Measurements from ENCODE around the gene NSF.
"Not testable (repeated sequence)": the region's sequence is repeated elsewhere in the genome, so short reads cannot be mapped to it uniquely, and the experiment has no call there.

The NSF gene

DNA sequence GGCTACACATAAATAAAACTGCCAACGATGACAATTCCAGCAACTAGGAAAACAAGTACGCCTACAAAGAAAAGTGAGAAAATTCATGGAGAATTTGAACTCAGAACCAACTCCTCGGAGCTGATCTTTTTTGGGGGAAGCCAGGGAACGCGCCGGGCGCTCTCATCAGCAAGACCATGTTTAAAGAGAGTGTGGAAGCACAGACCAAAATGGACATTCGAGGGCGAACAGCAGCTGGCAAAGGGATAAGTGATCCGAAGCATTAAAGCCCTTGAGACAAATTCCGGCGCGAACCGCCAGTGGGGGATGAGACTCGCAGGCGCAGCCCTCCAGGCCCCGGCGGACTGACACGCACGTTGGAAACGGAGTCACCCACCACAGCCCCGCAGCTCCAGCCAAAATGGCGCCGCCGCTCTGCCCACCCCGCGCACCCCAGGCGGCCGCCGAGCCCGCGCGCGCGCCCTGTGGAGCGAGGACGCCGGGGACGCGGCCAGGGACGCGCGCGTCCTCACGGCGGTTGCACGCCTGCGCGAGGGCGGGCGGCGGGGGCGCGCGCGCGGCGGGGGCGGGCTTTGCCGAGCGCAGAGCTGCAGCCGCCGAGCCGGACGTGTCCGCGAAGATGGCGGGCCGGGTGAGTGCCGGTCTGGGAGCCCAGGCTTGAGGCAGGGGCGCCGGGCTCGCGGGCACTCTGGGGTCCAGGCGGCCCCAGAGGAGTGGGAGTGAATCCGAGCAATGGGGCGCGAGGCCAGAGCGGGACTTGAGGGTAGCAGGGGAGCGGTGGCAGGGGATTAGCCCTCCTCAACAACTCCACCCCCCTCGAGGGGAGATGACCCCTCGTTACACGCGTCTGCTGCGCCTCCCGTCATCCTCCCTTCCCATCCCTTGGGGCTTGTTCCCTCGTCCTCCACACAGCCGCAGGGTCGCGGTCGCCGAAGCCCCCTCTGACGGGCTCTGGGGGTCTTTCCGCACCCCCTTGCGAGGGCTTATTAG is at the start of gene NSF:
TSS of gene NSF (plus strand) at position 513 of the 990 bp plus-strand sequence. CDS start at position 620, 107 bp downstream.
- DNase-seq (ENCODE audit: low spot score) = not testable (repeated sequence)

GRCh38 chr17:46548607-46549006 is 41.9 kb upstream of the NSF start:
- DNase-seq (ENCODE audit: low spot score) = not testable (repeated sequence)

GRCh38 chr17:46559155-46559554 is 31.3 kb upstream of the NSF start:
- not testable (repeated sequence) for DNase-seq (ENCODE audit: low spot score)

DNA sequence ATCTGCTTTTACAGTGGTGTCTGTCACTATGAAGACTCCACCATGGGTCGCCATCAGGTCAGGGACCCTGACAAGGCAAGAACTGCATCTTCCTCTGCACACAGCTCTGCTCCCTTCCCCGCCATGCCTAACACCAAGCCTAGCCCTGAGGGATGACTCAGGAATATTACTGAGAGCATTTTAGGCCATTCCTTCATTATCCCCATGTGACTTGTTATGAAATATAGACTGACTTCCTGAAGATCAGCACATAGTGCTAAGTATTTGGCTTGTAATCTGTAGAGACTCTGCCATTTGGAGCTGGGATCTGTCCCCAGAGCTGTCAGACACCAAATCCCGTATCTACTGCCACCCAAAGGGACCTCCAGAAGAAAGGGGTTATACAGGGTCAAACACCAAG is 30.4 kb upstream of the NSF start:
- not testable (repeated sequence) for DNase-seq (ENCODE audit: low spot score)

DNA sequence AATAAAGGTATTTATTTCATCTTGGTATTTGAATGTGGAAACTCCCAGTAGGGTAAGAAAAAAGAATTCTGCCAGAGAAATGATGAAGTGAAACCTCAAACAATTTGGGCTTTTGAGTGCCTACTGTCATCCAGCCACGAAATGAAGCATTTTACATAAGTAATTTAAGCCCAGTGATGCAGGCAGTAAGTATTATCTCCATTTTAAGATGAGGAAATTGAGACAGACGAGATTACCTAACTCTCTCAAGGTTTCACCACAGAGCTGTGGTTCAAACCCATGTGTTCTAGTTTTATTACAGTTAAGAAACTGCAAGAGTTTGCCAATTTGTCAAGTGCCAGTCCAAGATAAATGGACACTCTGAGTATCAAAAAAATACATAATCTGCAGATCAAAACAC is 24.2 kb upstream of the NSF start:
- DNase-seq (ENCODE audit: low spot score) = not testable (repeated sequence)

DNA sequence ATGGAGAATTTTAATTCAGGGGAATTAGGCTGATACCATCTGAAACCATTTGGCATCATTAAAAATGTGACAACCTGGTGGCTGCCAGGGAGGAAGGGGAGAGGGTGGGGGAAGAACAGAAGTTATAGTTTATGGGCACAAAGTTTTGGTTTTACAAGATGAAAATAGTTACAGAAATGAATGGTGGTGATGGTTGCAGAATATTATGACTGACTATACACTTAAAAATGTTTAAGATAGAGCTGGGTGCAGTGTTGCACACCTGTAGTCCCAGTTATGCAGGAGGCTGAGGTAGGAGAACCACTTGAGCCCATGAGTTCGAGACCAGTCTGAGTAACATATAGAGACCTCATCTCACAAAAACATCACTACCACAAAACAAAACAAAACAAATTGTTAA is 23.5 kb upstream of the NSF start:
- DNase-seq (ENCODE audit: low spot score) = not testable (repeated sequence)

DNA sequence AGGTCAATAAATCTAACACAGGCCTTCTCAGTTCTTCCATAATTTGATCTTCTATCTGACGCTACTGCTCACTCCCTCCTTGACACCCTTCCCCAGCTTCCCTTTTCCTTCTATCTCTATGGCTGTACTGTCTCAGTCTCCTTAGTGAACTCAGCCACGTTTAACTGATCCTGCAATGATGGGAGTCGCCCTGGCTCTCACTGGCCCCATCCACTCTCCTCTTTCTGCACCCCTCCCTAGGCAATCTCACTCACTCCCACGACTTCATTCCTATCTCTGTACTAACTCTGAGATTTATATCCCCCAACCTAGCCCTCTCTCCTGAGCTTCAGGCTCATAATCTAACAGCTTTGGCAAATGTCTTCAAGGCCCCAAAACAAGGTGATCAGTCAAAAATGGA is 18.7 kb upstream of the NSF start:
- not testable (repeated sequence) for DNase-seq (ENCODE audit: low spot score)

GRCh38 chr17:46579083-46580075 is 11.1 kb upstream of the NSF start, which contains the start of gene ARL17A:
ARL17A (minus strand) TSS chr17:46579691; CDS start chr17:46576322, 3,369 bp downstream.
- DNase-seq (ENCODE audit: low spot score) = not testable (repeated sequence)

DNA sequence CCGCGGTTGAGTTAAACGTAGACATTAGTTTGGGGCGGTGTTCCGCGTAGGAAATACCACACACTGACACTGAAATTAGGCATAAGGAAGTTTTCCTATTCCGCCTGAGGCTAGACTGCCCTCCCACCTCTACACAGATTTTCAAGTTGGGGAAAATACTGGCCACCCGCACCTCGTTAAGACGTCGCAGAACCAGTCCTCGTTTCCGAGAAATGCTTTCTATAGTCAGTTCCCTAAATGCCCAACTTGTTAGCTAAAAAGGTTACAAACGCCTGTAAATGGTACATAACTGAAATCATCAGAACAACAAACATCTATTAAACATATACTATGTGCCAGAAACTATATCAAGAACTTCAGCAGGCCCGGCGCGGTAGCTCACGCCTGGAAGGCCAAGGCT is 10.4 kb upstream of the NSF start:
- DNase-seq (ENCODE audit: low spot score) = not testable (repeated sequence)

DNA sequence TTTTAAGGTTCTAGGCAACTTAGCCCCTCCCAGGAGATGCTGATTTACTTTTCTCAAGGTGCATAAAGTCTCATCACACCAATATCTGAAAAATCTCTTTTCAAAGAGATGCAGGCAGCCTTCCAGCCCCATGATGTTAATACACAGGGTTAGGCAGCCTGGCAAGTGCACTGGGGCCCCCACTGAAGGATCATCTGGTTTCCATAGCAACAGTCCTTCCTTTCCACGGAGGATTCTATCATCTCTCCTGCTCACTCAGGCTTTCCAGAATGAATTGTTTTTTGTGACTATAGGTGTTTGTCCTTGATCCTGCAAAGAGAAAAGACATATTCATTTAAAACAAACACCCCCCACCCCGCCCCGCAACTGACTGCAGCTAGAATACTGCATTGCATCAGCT is 5.0 kb upstream of the NSF start:
- DNase-seq (ENCODE audit: low spot score) = not testable (repeated sequence)

GRCh38 chr17:46591332-46591731 is 863 bp downstream of the NSF start:
- DNase-seq (ENCODE audit: low spot score) = not testable (repeated sequence)

DNA sequence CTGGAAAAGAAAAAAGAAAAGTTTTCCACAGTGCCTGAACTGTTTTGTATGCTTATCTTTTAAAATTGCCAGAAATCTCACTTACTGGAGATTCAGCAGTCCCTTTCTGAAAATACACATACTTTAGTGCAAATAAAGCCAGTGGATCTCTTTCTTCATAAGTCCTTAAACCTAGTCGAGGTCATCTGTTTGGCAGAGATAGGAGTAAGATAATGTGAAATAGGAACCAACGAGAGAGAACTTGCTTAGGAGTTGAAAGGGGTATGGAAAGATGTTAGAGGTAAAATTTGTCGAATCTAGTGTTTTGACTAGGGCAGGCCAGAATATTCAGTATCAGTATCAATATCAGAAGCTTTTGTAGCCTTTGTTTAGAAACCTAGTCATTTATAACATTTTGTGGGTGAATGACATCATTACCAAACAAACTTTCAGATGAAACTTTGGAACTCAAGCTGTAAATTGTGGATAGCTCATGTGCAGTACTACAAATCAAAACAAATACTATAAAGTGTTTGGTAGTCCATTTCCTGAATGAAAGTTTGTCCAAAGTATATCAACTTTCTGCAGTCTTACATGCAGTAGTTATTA is 8.0 kb downstream of the NSF start:
- DNase-seq (ENCODE audit: low spot score) = not testable (repeated sequence)

- DNase-seq (ENCODE audit: low spot score) = not testable (repeated sequence)
Observed at GRCh38 chr17:46600767-46601166, 10.3 kb downstream of the NSF start.

DNA sequence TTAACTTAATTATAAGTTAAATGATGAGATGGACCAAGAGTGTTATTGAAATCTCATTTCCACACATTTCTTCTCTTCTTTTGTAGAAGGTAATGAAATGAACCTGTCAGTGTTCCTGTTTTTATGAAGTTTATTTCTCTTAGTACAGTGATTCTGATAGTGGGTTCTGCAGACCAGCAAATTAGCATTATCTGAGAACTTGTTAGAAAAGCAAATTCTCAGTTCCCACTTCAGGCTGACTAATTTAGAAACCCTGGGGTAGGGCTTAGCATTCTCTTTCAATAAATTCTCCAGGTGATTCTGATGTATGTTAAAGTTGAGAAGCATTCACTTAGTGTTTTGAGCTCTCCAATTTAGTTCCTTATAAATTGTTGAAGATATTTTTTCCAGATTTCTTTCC is 12.7 kb downstream of the NSF start:
- DNase-seq (ENCODE audit: low spot score) = not testable (repeated sequence)

DNA sequence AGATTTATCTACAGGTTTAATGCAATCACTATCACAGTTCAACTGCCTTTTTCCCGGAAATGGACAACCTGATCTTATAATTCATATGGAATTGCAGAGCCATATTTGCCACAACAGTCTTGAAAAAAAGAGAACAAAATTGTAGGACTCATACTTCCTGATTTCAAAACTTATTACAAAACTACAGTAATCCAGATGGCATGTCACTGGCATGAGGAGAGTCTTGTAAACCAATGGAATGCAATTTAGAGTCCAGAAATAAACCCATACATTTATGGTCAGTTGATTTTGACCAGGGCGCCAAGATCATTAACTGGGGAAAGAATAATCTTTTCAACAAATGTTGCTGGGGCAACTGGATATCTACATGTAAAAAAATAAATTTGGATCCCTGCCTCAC is 20.8 kb downstream of the NSF start:
- DNase-seq (ENCODE audit: low spot score) = not testable (repeated sequence)

- not testable (repeated sequence) for DNase-seq (ENCODE audit: low spot score)
Observed at GRCh38 chr17:46613876-46614275, 23.4 kb downstream of the NSF start.

DNA sequence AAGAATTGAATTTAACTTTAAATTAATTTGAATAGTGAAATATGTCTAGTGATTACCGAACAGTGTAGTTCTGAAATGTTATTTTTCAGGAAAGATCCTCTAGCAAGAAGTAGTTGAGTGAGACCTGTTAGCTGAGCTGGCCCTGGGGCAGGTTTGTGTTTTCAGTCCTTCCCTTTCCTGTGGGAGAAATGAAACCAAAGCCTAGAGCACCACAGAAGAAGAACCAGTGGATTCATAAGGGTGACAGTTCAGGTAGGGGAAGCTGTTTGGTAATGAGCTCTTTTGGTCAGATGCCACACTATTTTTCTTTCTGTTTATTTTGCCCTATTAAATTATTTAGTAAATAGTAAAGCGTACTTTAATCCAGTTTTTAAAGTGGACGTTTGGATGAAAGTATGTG is 26.7 kb downstream of the NSF start:
- not testable (repeated sequence) for DNase-seq (ENCODE audit: low spot score)

DNA sequence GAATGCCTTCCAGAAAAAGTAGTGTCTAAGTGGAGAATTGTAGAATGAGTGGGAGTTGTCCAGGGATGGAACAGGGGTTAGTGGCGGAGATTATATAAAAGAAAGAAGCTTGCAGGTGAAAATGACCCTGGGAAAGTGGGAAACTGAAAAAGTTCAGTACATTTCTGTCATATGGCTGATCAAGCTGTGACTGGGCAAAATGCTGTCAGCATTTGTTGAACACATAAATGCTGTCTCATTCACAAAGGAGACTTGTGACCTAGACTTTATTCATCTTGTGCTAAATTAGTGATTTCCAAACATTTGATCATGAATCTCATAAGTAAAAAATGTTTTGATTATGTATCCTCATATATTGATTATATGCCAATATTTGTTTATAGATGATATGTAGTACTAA is 28.5 kb downstream of the NSF start:
- DNase-seq (ENCODE audit: low spot score) = not testable (repeated sequence)

DNA sequence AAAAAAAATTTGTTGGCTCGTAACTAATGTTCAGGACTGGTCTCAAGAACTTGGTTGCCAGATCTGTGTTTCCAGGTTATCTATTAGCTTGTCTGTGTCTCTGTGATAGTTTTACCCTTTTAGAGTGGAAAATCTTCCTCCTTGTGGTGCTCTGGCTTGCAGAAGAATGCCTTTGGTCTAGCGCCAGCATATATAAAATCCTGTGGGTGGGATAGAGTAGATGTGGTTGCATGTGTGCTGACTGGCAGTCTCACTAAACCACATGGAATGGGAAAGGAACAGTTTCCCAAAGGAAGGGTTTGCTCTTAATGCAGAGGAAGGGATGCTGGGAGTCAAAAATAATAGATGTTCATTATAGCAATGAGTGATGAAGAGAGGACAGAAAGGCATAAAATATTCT is 33.3 kb downstream of the NSF start:
- not testable (repeated sequence) for DNase-seq (ENCODE audit: low spot score)

- not testable (repeated sequence) for DNase-seq (ENCODE audit: low spot score)
Observed at GRCh38 chr17:46624726-46625125, 34.3 kb downstream of the NSF start.

GRCh38 chr17:46627452-46627851 is 37.0 kb downstream of the NSF start:
- not testable (repeated sequence) for DNase-seq (ENCODE audit: low spot score)
